ENCODE results near the gene OR2J3.

- TF ChIP-seq CTCF (conservative IDR thresholded peaks at IDR 0.05) (no peak), ZFX (IDR thresholded peaks at IDR 0.05) (no peak)
These were observed 25.4 kb upstream of the OR2J3 start for GRCh38 chr6:29082457-29082856.
